DLD1 (cell line): ENCODE data around the gene ELMO3.

ENCODE experiments used
- in situ Hi-C: cut with HindIII; loops from 2 replicates; pipeline ENCODE4 v1.10.0; 2017; ENCODE audit warnings: low sequenced_read_pairs

Gene ELMO3

DNA sequence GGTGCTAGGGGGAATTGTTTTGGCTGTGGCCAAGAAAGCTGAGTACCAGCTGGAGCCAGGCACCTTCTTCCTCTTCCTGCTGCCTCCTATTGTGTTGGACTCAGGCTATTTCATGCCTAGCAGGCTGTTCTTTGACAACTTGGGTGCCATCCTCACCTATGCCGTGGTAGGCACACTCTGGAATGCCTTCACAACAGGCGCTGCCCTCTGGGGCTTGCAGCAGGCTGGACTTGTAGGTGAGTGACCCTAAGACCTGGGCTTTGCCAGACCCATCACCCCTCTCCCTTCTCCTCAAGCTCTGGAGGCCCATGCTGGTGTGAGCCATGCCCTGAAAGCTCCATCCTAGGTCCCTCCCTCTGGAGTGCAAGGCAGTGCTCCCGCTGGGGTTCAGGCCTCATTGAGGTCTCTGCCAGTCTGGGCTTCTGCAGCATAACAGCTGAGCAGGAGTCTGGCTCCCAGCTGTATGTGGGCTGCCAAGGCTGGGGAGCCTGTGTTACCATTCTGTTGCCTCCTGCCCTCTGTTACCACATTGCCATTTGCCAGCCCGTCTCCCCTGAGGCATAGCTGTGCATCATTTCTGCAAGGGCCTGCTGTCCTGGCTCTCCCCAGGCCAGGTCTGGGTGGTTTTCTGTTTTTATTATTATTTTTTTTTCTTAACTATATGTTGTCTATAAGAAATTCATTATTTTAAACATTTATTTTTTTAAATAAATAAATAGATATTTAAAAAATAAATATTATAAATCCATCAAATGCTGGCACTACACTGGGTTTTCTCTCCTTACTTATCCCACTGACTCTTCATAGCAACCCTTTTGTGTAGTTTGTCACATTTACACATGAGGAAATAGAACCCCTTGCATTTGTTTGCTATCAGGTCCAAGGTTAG lies 53.9 kb downstream of the ELMO3 start:
- in situ Hi-C loops = no loop called here
